HG03354 (cell line): ENCODE results near the gene ACOT8.
A peak's percentile ranks its signal among the peaks of the same experiment; 100 is the strongest.
"Not testable (repeated sequence)": the region's sequence is repeated elsewhere in the genome, so short reads cannot be mapped to it uniquely, and the experiment has no call there.

Experiments
- ATAC-seq: cut with Tn5 transposase; IDR thresholded peaks from one replicate; pipeline ENCODE4 v1.9.1; 2021; ENCODE audit warnings: mild to moderate bottlenecking; ENCODE audit not compliant: unreplicated experiment, poor library complexity, severe bottlenecking

The ACOT8 gene

DNA sequence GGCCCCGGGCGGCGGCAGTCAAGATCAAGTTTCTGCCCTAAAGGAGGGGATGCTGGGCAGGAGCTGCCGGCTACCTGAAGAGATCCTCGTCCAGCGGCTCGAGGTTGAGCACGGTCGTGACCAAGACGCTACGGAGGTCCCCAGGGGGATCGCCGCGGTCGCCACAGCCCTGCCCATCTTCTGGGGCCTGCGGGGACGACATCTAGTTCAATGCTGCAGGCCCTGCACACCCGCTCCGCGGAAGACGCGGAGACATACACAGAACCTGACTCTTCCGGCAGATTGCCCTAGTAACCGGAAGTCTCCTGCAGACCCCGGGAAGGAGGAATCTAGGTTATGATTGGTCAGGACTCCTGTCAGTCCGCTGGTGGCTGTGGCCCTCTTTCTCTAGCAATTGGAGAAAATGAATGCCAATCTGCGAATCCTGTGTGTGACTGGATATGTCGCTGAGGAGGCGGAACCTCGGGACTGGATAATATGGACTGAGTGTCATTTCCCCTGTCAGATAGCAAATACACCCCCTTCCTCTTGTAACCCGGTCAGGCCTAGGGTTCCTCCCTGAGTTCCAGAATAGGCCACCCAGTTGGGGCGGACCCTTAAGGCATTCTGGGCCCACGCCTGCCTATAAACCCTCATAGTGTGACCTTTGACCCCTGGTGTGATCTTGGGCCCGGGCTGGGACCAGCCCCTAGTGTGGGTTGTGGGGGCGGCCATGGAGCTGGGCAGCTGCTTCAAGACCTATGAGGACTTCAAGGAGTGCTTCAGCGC is at the start of gene ACOT8, which contains the start of gene ZSWIM3:
Gene ACOT8 (minus strand): TSS at position 279 of the 768 bp plus-strand sequence. CDS start 77 bp downstream, at position 202.
Gene ZSWIM3 (plus strand): TSS at position 501 of the 768 bp plus-strand sequence. CDS start 212 bp downstream, at position 713.
- peak; percentile 94 for ATAC-seq

- no peak for ATAC-seq
These were observed 48.4 kb upstream of the ACOT8 start for GRCh38 chr20:45905505-45906079.

GRCh38 chr20:45904583-45905504 is 47.7 kb upstream of the ACOT8 start:
- ATAC-seq, result no peak

DNA sequence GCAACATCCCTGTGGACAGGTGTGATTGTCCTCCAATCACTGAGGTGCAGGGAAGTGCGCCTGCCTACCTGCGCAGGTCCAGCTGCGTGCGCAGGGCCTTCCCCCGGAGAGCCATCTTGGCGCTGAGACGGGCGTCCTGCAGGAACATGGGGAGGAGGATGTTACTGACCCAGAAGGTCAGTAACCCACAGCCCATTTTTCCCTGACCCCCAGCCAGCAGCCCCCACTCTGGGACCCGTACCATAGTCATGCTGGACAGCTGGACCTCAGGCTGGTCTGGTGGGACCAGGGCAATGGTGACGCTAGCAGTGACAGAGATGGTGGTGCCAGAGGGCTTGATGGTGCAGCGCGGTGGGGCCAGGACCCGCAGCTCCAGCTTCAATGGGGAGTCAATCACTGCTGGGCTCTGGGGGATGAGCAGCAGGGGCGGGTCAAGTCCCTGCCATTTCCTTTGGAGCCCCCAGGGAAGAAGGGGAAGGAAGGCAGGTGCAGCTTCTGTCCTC is 45.1 kb upstream of the ACOT8 start:
- no peak for ATAC-seq

DNA sequence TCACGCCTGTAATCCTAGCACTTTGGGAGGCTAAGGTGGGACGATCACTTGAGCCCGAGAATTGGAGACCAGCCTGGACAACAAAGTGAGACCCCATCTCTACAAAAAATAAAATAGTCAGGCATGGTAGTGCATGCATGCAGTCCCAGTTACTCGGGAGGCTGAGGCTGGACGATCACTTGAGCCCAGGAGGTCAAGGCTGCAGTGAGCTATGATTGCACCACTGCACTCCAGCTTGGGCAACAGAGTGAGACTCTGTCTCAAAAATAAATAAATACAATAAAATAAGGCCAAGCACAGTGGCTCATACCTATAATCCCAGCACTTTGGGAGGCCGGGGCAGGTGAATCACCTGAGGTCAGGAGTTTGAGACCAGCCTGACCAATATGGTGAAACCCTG is 44.1 kb upstream of the ACOT8 start:
- not testable (repeated sequence) for ATAC-seq

GRCh38 chr20:45899046-45899835 is 42.0 kb upstream of the ACOT8 start:
- ATAC-seq, result no peak

DNA sequence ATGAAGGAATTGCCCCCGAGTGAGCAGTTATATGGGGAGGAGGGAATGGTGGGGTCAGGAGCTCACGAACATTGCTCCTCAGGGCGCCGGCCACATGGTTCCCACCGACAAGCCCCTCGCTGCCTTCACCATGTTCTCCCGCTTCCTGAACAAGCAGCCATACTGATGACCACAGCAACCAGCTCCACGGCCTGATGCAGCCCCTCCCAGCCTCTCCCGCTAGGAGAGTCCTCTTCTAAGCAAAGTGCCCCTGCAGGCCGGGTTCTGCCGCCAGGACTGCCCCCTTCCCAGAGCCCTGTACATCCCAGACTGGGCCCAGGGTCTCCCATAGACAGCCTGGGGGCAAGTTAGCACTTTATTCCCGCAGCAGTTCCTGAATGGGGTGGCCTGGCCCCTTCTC is 41.1 kb upstream of the ACOT8 start:
- no peak for ATAC-seq

GRCh38 chr20:45897692-45898091 is 40.5 kb upstream of the ACOT8 start:
- ATAC-seq, result no peak

- ATAC-seq, result no peak
These were observed 40.1 kb upstream of the ACOT8 start for GRCh38 chr20:45897289-45897688.

GRCh38 chr20:45896641-45897161 is 39.5 kb upstream of the ACOT8 start:
- ATAC-seq, result no peak

GRCh38 chr20:45894797-45895196 is 37.6 kb upstream of the ACOT8 start:
- ATAC-seq, result no peak

DNA sequence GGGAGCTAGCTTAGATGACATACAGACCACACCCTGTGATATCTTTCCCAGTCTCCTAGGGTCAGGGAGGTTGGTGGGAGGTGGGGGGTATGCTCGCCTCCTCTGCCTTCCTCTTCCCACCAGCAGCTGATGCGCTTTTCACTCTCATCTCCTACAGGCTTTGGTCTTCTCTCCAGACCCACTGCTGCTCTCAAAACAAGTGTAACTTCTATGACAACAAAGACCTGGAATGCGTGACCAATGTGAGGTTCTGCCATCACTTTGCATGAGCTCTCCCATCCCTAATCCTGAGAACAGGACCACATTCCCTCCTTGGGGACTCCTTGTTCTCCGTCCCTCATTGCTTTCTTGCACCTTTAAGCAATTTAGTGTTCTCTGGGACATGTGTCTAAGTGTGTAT is 36.6 kb upstream of the ACOT8 start:
- no peak for ATAC-seq

- ATAC-seq, result no peak
These were observed 35.8 kb upstream of the ACOT8 start for GRCh38 chr20:45892828-45893500.

GRCh38 chr20:45892049-45892825 is 35.0 kb upstream of the ACOT8 start:
- ATAC-seq, result no peak

GRCh38 chr20:45890985-45891983 is 34.1 kb upstream of the ACOT8 start, which contains the start of the genes CTSA and NEURL2:
Gene CTSA, plus strand, starts transcription at chr20:45891335. Its CDS starts 234 bp downstream, at chr20:45891569.
Gene NEURL2, minus strand, starts transcription at chr20:45891208. Its CDS starts 217 bp downstream, at chr20:45890991.
- peak; percentile 79 for ATAC-seq
